IMR-90 (cell line): ENCODE results near the gene HAUS7. TPM values are rescaled to one million over a fixed set of nuclear protein-coding genes. Genes with fewer than 3 reads are reported as not detected.

Experiments used
- ATAC-seq: fragments of 200-7000 bp; cut with Tn5 transposase; 2 replicates; pipeline ENCODE4 v1.9.1; 2020; ENCODE audit warnings: low read depth, mild to moderate bottlenecking, moderate library complexity
- BruUV-seq: library from RNA; stranded (reverse); fragments of 400-500 nt; replicated peaks from 2 replicates; lab custom pipeline; 2021; lab: Mats Ljungman, UMichigan
- CTCF ChIA-PET: fragments of 300-600 bp; formaldehyde crosslinking; extraction: SDS; loops from one replicate; lab custom pipeline; 2021; ENCODE audit warnings: antibody characterized with exemption; lab: Yijun Ruan, JAX
- POLR2A ChIA-PET: fragments of 300-600 bp; sonication (Branson Sonifier 250); formaldehyde crosslinking; loops from one replicate; lab custom pipeline; 2022; ENCODE audit warnings: antibody characterized with exemption; ENCODE audit not compliant: unreplicated experiment; lab: Charles Lee
- DNase-seq: peaks from one replicate; pipeline ENCODE4 v3.0.0; 2013
- H2AFZ ChIP-seq: replicated peaks from 2 replicates; pipeline ENCODE3; 2013; ENCODE audit warnings: low read length, mild to moderate bottlenecking; ENCODE audit not compliant: poor library complexity
- H2AK5ac ChIP-seq: 2 replicates; pipeline ENCODE4 v1.6.1; 2013; ENCODE audit warnings: low read depth, low read length, inconsistent platforms
- H2AK9ac ChIP-seq: replicated peaks from 2 replicates; pipeline ENCODE3; 2013; ENCODE audit warnings: mild to moderate bottlenecking, low read depth, low read length, moderate library complexity; ENCODE audit not compliant: poor library complexity
- H2BK120ac ChIP-seq: 2 replicates; pipeline ENCODE4 v1.6.1; 2013; ENCODE audit warnings: low read depth, low read length, inconsistent platforms
- H2BK15ac ChIP-seq: 3 replicates; pipeline ENCODE4 v1.6.1; 2013; ENCODE audit warnings: low read depth, low read length, inconsistent platforms
- H2BK20ac ChIP-seq: 2 replicates; pipeline ENCODE4 v1.6.1; 2013; ENCODE audit warnings: low read depth, mild to moderate bottlenecking, inconsistent platforms, low read length, moderate library complexity
- H2BK5ac ChIP-seq: 2 replicates; pipeline ENCODE4 v1.6.1; 2013; ENCODE audit warnings: mild to moderate bottlenecking, low read depth, low read length, inconsistent platforms; ENCODE audit not compliant: poor library complexity, severe bottlenecking
- H3K14ac ChIP-seq: replicated peaks from 2 replicates; pipeline ENCODE4 v1.6.1; 2013; ENCODE audit warnings: low read depth, low read length, inconsistent platforms
- H3K18ac ChIP-seq: 2 replicates; pipeline ENCODE4 v1.6.1; 2013; ENCODE audit warnings: low read depth, low read length, control low read depth
- H3K23ac ChIP-seq: 2 replicates; pipeline ENCODE4 v1.6.1; 2013; ENCODE audit warnings: low read depth, low read length, inconsistent platforms
- H3K27ac ChIP-seq: 2 replicates; pipeline ENCODE4 v1.5.1; 2013; ENCODE audit warnings: mild to moderate bottlenecking, control low read depth, low read length; ENCODE audit not compliant: insufficient read depth
- H3K27me3 ChIP-seq: 2 replicates; pipeline ENCODE4 v1.6.1; 2013; ENCODE audit warnings: low read length; ENCODE audit not compliant: control insufficient read depth, insufficient read depth
- H3K36me3 ChIP-seq: 2 replicates; pipeline ENCODE4 v1.6.1; 2013; ENCODE audit warnings: low read length, mixed read lengths; ENCODE audit not compliant: control insufficient read depth, insufficient read depth
- H3K4ac ChIP-seq: 2 replicates; pipeline ENCODE4 v1.6.1; 2013; ENCODE audit warnings: low read depth, low read length, inconsistent platforms
- H3K4me1 ChIP-seq: 2 replicates; pipeline ENCODE4 v1.6.1; 2013; ENCODE audit warnings: low read length, mixed read lengths; ENCODE audit not compliant: control insufficient read depth, insufficient read depth
- H3K4me2 ChIP-seq: 2 replicates; pipeline ENCODE4 v1.6.1; 2013; ENCODE audit warnings: low read depth, mild to moderate bottlenecking, control low read depth, low read length, moderate library complexity
- H3K4me3 ChIP-seq: 2 replicates; pipeline ENCODE4 v1.5.1; 2013; ENCODE audit warnings: low read depth, mild to moderate bottlenecking, control low read depth, low read length, moderate library complexity; ENCODE audit not compliant: insufficient read depth
- H3K56ac ChIP-seq: 2 replicates; pipeline ENCODE4 v1.6.1; 2013; ENCODE audit warnings: low read length, inconsistent platforms; ENCODE audit not compliant: insufficient read depth; ENCODE audit errors: extremely low read depth
- H3K79me1 ChIP-seq, 2 experiments: 2 replicates each; pipeline ENCODE4 v1.6.1; 2013; ENCODE audit warnings: low read length in 2 of 2, inconsistent platforms in 1 of 2, low read depth in 1 of 2
- H3K9ac ChIP-seq: 2 replicates; pipeline ENCODE4 v1.6.1; 2013; ENCODE audit warnings: low read depth, low read length, control low read depth
- H3K9me1 ChIP-seq: 2 replicates; pipeline ENCODE4 v1.6.1; 2013; ENCODE audit warnings: low read length, inconsistent platforms; ENCODE audit not compliant: insufficient read depth
- H3K9me3 ChIP-seq: 2 replicates; pipeline ENCODE4 v1.6.1; 2013; ENCODE audit warnings: low read length; ENCODE audit not compliant: control insufficient read depth, insufficient read depth
- H4K20me1 ChIP-seq: 2 replicates; pipeline ENCODE4 v1.6.1; 2013; ENCODE audit warnings: low read length, inconsistent platforms; ENCODE audit not compliant: insufficient read depth
- H4K5ac ChIP-seq: 2 replicates; pipeline ENCODE4 v1.6.1; 2013; ENCODE audit warnings: mild to moderate bottlenecking, low read depth, low read length, control low read depth
- H4K8ac ChIP-seq, 2 experiments: 2 replicates each; pipeline ENCODE4 v1.6.1; 2013; ENCODE audit warnings: low read depth in 2 of 2, low read length in 2 of 2, control low read depth in 1 of 2, inconsistent platforms in 1 of 2
- H4K91ac ChIP-seq: 2 replicates; pipeline ENCODE4 v1.6.1; 2013; ENCODE audit warnings: low read depth, low read length, inconsistent platforms; ENCODE audit not compliant: insufficient read depth
- CEBPB ChIP-seq: IDR thresholded peaks from 2 replicates; pipeline ENCODE4 v1.6.1; 2012; ENCODE audit warnings: low read depth, low read length, improper control_type of control experiment
- CHD1 ChIP-seq: IDR thresholded peaks from 2 replicates; pipeline ENCODE4 v1.6.1; 2012; ENCODE audit warnings: low read depth, low read length, improper control_type of control experiment
- ELK1 ChIP-seq: fragments of 150-350 bp; IDR thresholded peaks from 2 replicates; pipeline ENCODE4 v1.6.1; 2016; ENCODE audit warnings: low read depth, mild to moderate bottlenecking, low read length, moderate library complexity, borderline replicate concordance
- FOS ChIP-seq: fragments of 150-350 bp; IDR thresholded peaks from 2 replicates; pipeline ENCODE4 v1.6.1; 2016; ENCODE audit warnings: low read depth, low read length
- MXI1 ChIP-seq: IDR thresholded peaks from 2 replicates; pipeline ENCODE4 v1.6.1; 2012; ENCODE audit warnings: low read depth, mild to moderate bottlenecking, low read length, moderate library complexity, borderline replicate concordance
- NFE2L2 ChIP-seq: fragments of 150-350 bp; IDR thresholded peaks from 2 replicates; pipeline ENCODE4 v1.6.1; 2016; ENCODE audit warnings: low read depth, mild to moderate bottlenecking, low read length
- RAD21 ChIP-seq: IDR thresholded peaks from 2 replicates; pipeline ENCODE4 v1.6.1; 2012; ENCODE audit warnings: low read length, improper control_type of control experiment
- RCOR1 ChIP-seq: IDR thresholded peaks from 2 replicates; pipeline ENCODE4 v1.6.1; 2012; ENCODE audit warnings: mild to moderate bottlenecking, low read length, improper control_type of control experiment; ENCODE audit not compliant: insufficient replicate concordance
- RFX5 ChIP-seq: IDR thresholded peaks from 2 replicates; pipeline ENCODE4 v1.8.0; 2012; ENCODE audit warnings: low read depth, mild to moderate bottlenecking, low read length, moderate library complexity
- WGBS, 2 experiments: methylation state at CpG; one replicate each; pipeline versions ENCODE4 v1.1.5 to v1.1.7; 2013; ENCODE audit warnings: missing lambda C conversion rate in 2 of 2; ENCODE audit not compliant: insufficient read length in 1 of 2; ENCODE audit errors: extremely low coverage in 2 of 2; 5-methylcytosine and 5-hydroxymethylcytosine counted together
- dilution Hi-C: fragments of 300-500 bp; cut with HindIII; formaldehyde crosslinking; loops from one replicate; pipeline ENCODE4 v1.14.3; 2018; ENCODE audit warnings: low sequenced_read_pairs; ENCODE audit not compliant: unreplicated experiment
- in situ Hi-C: fragments of 300-500 bp; cut with MboI; formaldehyde crosslinking; loops from 3 replicates; pipeline ENCODE4 v1.14.3; 2019; ENCODE audit warnings: low sequenced_read_pairs, inconsistent platforms, mixed read lengths
- intact Hi-C: fragments of 100-400 bp; cut with micrococcal nuclease; formaldehyde crosslinking; loops from 2 replicates; pipeline ENCODE4 v1.10.0; 2022
- polyA plus RNA-seq, 3 experiments: library from polyadenylated mRNA; depleted of rRNA; stranded (reverse); fragments of >200 nt; gene quantifications; 2 replicates each; pipeline ENCODE4 v1.2.3, GENCODE V29; 2012; ENCODE audit warnings: low replicate concordance in 1 of 3
- total RNA-seq: library from RNA; depleted of rRNA; stranded (reverse); fragments of >200 nt; gene quantifications from 2 replicates; pipeline ENCODE4 v1.2.3, GENCODE V29; 2012

The HAUS7 gene
- total and polyA plus RNA-seq, 2 of the 4 experiments (the other 2 are of a cell fraction): 10.8 to 25.9 TPM

GRCh38 chrX:153433781-153434285, 36.5 kb downstream of the HAUS7 start:
- H4K8ac ChIP-seq: no peak overlapping the region
- dilution Hi-C loops (no loop called here), intact Hi-C loops (no loop called here), in situ Hi-C loops (no loop called here)
- H3K4me1 ChIP-seq: no peaks in the 10 kb centered on the region
- no peaks in the 10 kb centered on the region for H4K20me1 ChIP-seq
- H3K4me2 ChIP-seq: no peak overlapping the region
- no peaks in the 10 kb centered on the region for H3K9me1 ChIP-seq
- POLR2A ChIA-PET: no interaction called here
- no peak overlapping the region for H2BK5ac ChIP-seq
- TF ChIP-seq ELK1 (no peak), CHD1 (no peak), CEBPB (no peak), RFX5 (no peak), FOS (no peak), MXI1 (no peak), RCOR1 (no peak), NFE2L2 (no peak), RAD21 (no peak)
- WGBS, 2 experiments: 100% methylated on average over 1 of the region's 17 CpGs; no CpG with 5 or more reads in 1 of the 2 experiments
- ATAC-seq: no peak
- H2AK5ac ChIP-seq: no peak overlapping the region
- H3K27ac ChIP-seq: no peak overlapping the region
- no peak overlapping the region for H3K18ac ChIP-seq
- H3K4ac ChIP-seq: no peak overlapping the region
- no peak overlapping the region for H2AFZ ChIP-seq
- no peak overlapping the region for H4K5ac ChIP-seq
- no peak overlapping the region for H2BK20ac ChIP-seq
- H3K4me3 ChIP-seq: no peak overlapping the region
- no peak overlapping the region for H4K91ac ChIP-seq
- DNase-seq: no peak
- no peak overlapping the region for H2BK120ac ChIP-seq
- H3K9me3 ChIP-seq: peaks cover 12% of the 10 kb centered on the region
- H3K36me3 ChIP-seq: no peaks in the 10 kb centered on the region
- no peak overlapping the region for H3K23ac ChIP-seq
- H2BK15ac ChIP-seq: no peak overlapping the region
- CTCF ChIA-PET: no interaction called here
- H3K14ac ChIP-seq: no peak overlapping the region
- no peak overlapping the region for H3K56ac ChIP-seq
- no TSS peak for BruUV-seq
- peaks cover 7% of the 10 kb centered on the region; the same call in 1 of the 2 replicates for H3K27me3 ChIP-seq
- H3K9ac ChIP-seq: no peak overlapping the region
- no peak overlapping the region for H2AK9ac ChIP-seq
- H3K79me1 ChIP-seq: no peaks in the 10 kb centered on the region
